Measurements from ENCODE around the gene IL17C. TPM values are rescaled to one million over a fixed set of nuclear protein-coding genes. Genes with fewer than 3 reads are reported as not detected.

The IL17C gene
- total and polyA plus RNA-seq, 7 experiments from 2014 or later: 0.37 TPM; not detected in 6

GRCh38 chr16:88687676-88688012 lies 49.3 kb downstream of the IL17C start:
- Histone ChIP-seq H3K4me3 (ENCODE audit: low read length) (no peak overlapping the region), H3K4me1 (ENCODE audit: control insufficient read depth in 2 of 2, insufficient read depth in 2 of 2, low read length in 2 of 2) (peaks cover 24 to 49% of the 10 kb centered on the region in 2 donors), H3K9me3 (ENCODE audit: control insufficient read depth in 2 of 3, low read length in 3 of 3) (no peaks in the 10 kb centered on the region), H3K27ac (ENCODE audit: low read depth, low read length) (no peak overlapping the region), H3K27me3 (ENCODE audit: control insufficient read depth in 2 of 2, insufficient read depth in 2 of 2, low read length in 2 of 2) (no peaks in the 10 kb centered on the region), H3K36me3 (ENCODE audit: control insufficient read depth in 2 of 3, insufficient read depth in 3 of 3, low read length in 3 of 3) (no peaks in the 10 kb centered on the region)
- no peaks in the 10 kb centered on the region for H3K27me3 Mint-ChIP-seq
- H3K36me3 Mint-ChIP-seq: peaks cover 0 to 7% (median 0%) of the 10 kb centered on the region in 5 donors
- no peak for DNase-seq
- ChIA-PET POLR2A (interaction anchor here (1.0 to 10.2 kb wide), 3 partner anchors 13 to 35 kb away, joined by 4 to 134 read pairs (median 8); partner anchors contain the start of genes CTU2 and RNF166), CTCF (interaction anchor here (3.7 kb wide), 1 partner anchor 13 kb away, joined by 17 read pairs; no protein-coding TSS in a partner anchor)
- ATAC-seq: no peak
- no peak overlapping the region for H3K27ac Mint-ChIP-seq
- H3K9me3 Mint-ChIP-seq: peaks cover 0 to 6% (median 0%) of the 10 kb centered on the region in 11 donors
- H3K4me1 Mint-ChIP-seq: peaks cover 13 to 76% (median 59%) of the 10 kb centered on the region in 7 donors
- intact Hi-C loops (cut with micrococcal nuclease): loop anchor here (2.0 to 10.0 kb wide), 3 partner anchors 115 to 235 kb away; partner anchors contain the start of genes ZFPM1 (in 2 of the 2) and CDT1 (in 1 of the 2)
- H3K4me3 Mint-ChIP-seq: peak overlapping the region in 3 of 10 donors; percentile 33 to 87 (median 39)

GRCh38 chr16:88688013-88688778 lies 49.8 kb downstream of the IL17C start:
- Mint-ChIP-seq H3K36me3 (peaks cover 0 to 7% (median 0%) of the 10 kb centered on the region in 5 donors), H3K9me3 (peaks cover 0 to 6% (median 0%) of the 10 kb centered on the region in 11 donors), H3K4me3 (peak overlapping the region in 6 of 10 donors; percentile 8 to 39 (median 18)), H3K27ac (peak overlapping the region in 3 of 9 donors; percentile 10 to 90 (median 77)), H3K27me3 (no peaks in the 10 kb centered on the region), H3K4me1 (peaks cover 16 to 76% (median 62%) of the 10 kb centered on the region in 7 donors)
- no peaks in the 10 kb centered on the region for H3K36me3 ChIP-seq (ENCODE audit: control insufficient read depth in 2 of 3, insufficient read depth in 3 of 3, low read length in 3 of 3)
- no peak overlapping the region for H3K4me3 ChIP-seq (ENCODE audit: low read length)
- H3K9me3 ChIP-seq (ENCODE audit: control insufficient read depth in 2 of 3, low read length in 3 of 3): no peaks in the 10 kb centered on the region
- H3K4me1 ChIP-seq (ENCODE audit: control insufficient read depth in 2 of 2, insufficient read depth in 2 of 2, low read length in 2 of 2): peaks cover 29 to 54% of the 10 kb centered on the region in 2 donors
- no peak for ATAC-seq
- H3K27ac ChIP-seq (ENCODE audit: low read depth, low read length): no peak overlapping the region
- intact Hi-C loops (cut with micrococcal nuclease): loop anchor here (5.0 to 10.0 kb wide), 2 partner anchors 114 to 233 kb away; partner anchors contain the start of genes CDT1 (in 1 of the 2) and ZFPM1 (in 1 of the 2)
- ChIA-PET CTCF (no interaction called here), POLR2A (interaction anchor here (0.5 to 10.2 kb wide), 3 partner anchors 13 to 51 kb away, joined by 3 to 134 read pairs (median 8); partner anchors contain the start of genes CTU2 and RNF166)
- DNase-seq: no peak
- H3K27me3 ChIP-seq (ENCODE audit: control insufficient read depth in 2 of 2, insufficient read depth in 2 of 2, low read length in 2 of 2): no peaks in the 10 kb centered on the region

Other genes starting within 250 kb of the IL17C start
- 10 to 100 TPM; 13.2 to 28.1 (median 18.1) TPM for gene ZFPM1, start 185.3 kb upstream of the IL17C start, total RNA-seq
- gene ZFPM1, start 185.3 kb upstream of the IL17C start, polyA plus RNA-seq: under 1 TPM; 0.15 to 0.16 TPM
- 10 to 100 TPM; 74.0 to 97.8 (median 82.6) TPM for gene ZC3H18, start 68.2 kb upstream of the IL17C start, total RNA-seq
- gene ZC3H18, start 68.2 kb upstream of the IL17C start, polyA plus RNA-seq: 10 to 100 TPM; 11.0 to 23.9 TPM
- 100 to 1,000 TPM; 240 to 498 (median 281) TPM for gene CYBA, start 12.5 kb downstream of the IL17C start, total RNA-seq
- gene CYBA, start 12.5 kb downstream of the IL17C start, polyA plus RNA-seq: 100 to 1,000 TPM; 454 to 537 TPM
- 10 to 100 TPM; 37.7 to 66.9 (median 42.7) TPM for gene MVD, start 24.5 kb downstream of the IL17C start, total RNA-seq
- gene MVD, start 24.5 kb downstream of the IL17C start, polyA plus RNA-seq: 10 to 100 TPM; 12.9 to 23.5 TPM
- 10 to 100 TPM in 1 of 5 experiments, 1 to 10 TPM in 4; 2.7 to 13.0 (median 6.1) TPM for gene SNAI3, start 47.9 kb downstream of the IL17C start, total RNA-seq
- gene SNAI3, start 47.9 kb downstream of the IL17C start, polyA plus RNA-seq: 10 to 100 TPM in 1 of 2 donors, 1 to 10 TPM in 1; 6.5 to 13.5 TPM
- gene RNF166, start 67.8 kb downstream of the IL17C start, total RNA-seq: 100 to 1,000 TPM in 4 of 5 experiments, 10 to 100 TPM in 1; 99.8 to 324 (median 133) TPM
- gene RNF166, start 67.8 kb downstream of the IL17C start, polyA plus RNA-seq: 10 to 100 TPM; 67.7 to 88.9 TPM
- 10 to 100 TPM; 26.0 to 43.3 (median 28.3) TPM for gene CTU2, start 67.9 kb downstream of the IL17C start, total RNA-seq
- gene CTU2, start 67.9 kb downstream of the IL17C start, polyA plus RNA-seq: 10 to 100 TPM; 13.0 to 14.8 TPM
- gene PIEZO1, start 146.6 kb downstream of the IL17C start, total RNA-seq: 100 to 1,000 TPM in 4 of 5 experiments, 10 to 100 TPM in 1; 84.5 to 237 (median 124) TPM
- 10 to 100 TPM in 1 of 2 donors, 1 to 10 TPM in 1; 3.6 to 12.2 TPM for gene PIEZO1, start 146.6 kb downstream of the IL17C start, polyA plus RNA-seq
- 10 to 100 TPM in 1 of 5 experiments, 1 to 10 TPM in 1, under 1 TPM in 2, not detected in 1; 0.35 to 79.2 (median 1.6) TPM for gene CDT1, start 165.2 kb downstream of the IL17C start, total RNA-seq
- gene CDT1, start 165.2 kb downstream of the IL17C start, polyA plus RNA-seq: under 1 TPM; 0.09 to 0.19 TPM
- gene APRT, start 173.4 kb downstream of the IL17C start, total RNA-seq: 100 to 1,000 TPM; 134 to 178 (median 161) TPM
- gene APRT, start 173.4 kb downstream of the IL17C start, polyA plus RNA-seq: 100 to 1,000 TPM; 446 to 513 TPM
- gene GALNS, start 218.4 kb downstream of the IL17C start, total RNA-seq: 10 to 100 TPM; 48.6 to 64.3 (median 57.5) TPM
- gene GALNS, start 218.4 kb downstream of the IL17C start, polyA plus RNA-seq: 10 to 100 TPM in 1 of 2 donors, 1 to 10 TPM in 1; 9.8 to 11.1 TPM
- gene TRAPPC2L, start 218.6 kb downstream of the IL17C start, total RNA-seq: 10 to 100 TPM; 32.3 to 73.4 (median 60.1) TPM
- 100 to 1,000 TPM in 1 of 2 donors, 10 to 100 TPM in 1; 96.8 to 112 TPM for gene TRAPPC2L, start 218.6 kb downstream of the IL17C start, polyA plus RNA-seq
- not detected for gene PABPN1L, start 228.1 kb downstream of the IL17C start, total RNA-seq
- gene PABPN1L, start 228.1 kb downstream of the IL17C start, polyA plus RNA-seq: not detected